GM12878 (cell line): Measurements from ENCODE around the gene ZBTB7B. TPM values are rescaled to one million over a fixed set of nuclear protein-coding genes. Genes with fewer than 3 reads are reported as not detected.

Source experiments
- ATF7 ChIP-seq: fragments of 450-650 bp; IDR thresholded peaks from 2 replicates; pipeline ENCODE4 v1.6.1; 2016; ENCODE audit warnings: low read depth, mild to moderate bottlenecking
- BACH1 ChIP-seq: fragments of 450-650 bp; IDR thresholded peaks from 2 replicates; pipeline ENCODE4 v1.6.1; 2017; ENCODE audit warnings: mild to moderate bottlenecking, borderline replicate concordance
- BCL11A ChIP-seq: IDR thresholded peaks from 2 replicates; pipeline ENCODE4 v1.6.1; 2011; ENCODE audit warnings: low read depth, low read length
- CEBPB ChIP-seq, 2 experiments: fragments of 150-350 bp in 1 of 2; IDR thresholded peaks; 2 replicates each; pipeline ENCODE4 v1.6.1; 2012 to 2014; ENCODE audit warnings: low read depth in 2 of 2, low read length in 2 of 2, borderline replicate concordance in 1 of 2, inconsistent platforms in 1 of 2
- ESRRA ChIP-seq: IDR thresholded peaks from 2 replicates; pipeline ENCODE4 v1.6.1; 2012; ENCODE audit warnings: mild to moderate bottlenecking, low read length, improper control_type of control experiment
- ETV6 ChIP-seq, 2 experiments: fragments of 450-650 bp in 1 of 2; IDR thresholded peaks in 1 of 2; conservative IDR thresholded peaks in 1 of 2; 2 replicates each; pipeline ENCODE4 v1.6.1; 2014; ENCODE audit warnings: antibody characterized with exemption in 1 of 2, borderline replicate concordance in 1 of 2, low read depth in 1 of 2, mild to moderate bottlenecking in 1 of 2, moderate library complexity in 1 of 2
- NR2C1 ChIP-seq: fragments of 450-650 bp; IDR thresholded peaks from 2 replicates; pipeline ENCODE4 v1.6.1; 2017; ENCODE audit warnings: antibody characterized with exemption, mild to moderate bottlenecking, moderate library complexity
- NR2C2 ChIP-seq: IDR thresholded peaks from 2 replicates; pipeline ENCODE4 v1.6.1; 2011; ENCODE audit warnings: borderline replicate concordance, low read depth; ENCODE audit not compliant: control insufficient read depth, insufficient read length
- PKNOX1 ChIP-seq: fragments of 450-650 bp; IDR thresholded peaks from 2 replicates; pipeline ENCODE4 v1.6.1; 2016; ENCODE audit warnings: mild to moderate bottlenecking
- PML ChIP-seq: IDR thresholded peaks from 2 replicates; pipeline ENCODE4 v1.6.1; 2012; ENCODE audit warnings: low read length, inconsistent platforms
- POLR2AphosphoS5 ChIP-seq: IDR thresholded peaks from 2 replicates; pipeline ENCODE4 v1.6.1; 2011; ENCODE audit warnings: mild to moderate bottlenecking, low read length, inconsistent platforms
- POU2F2 ChIP-seq: IDR thresholded peaks from 3 replicates; pipeline ENCODE4 v1.6.1; 2011; ENCODE audit warnings: low read depth, mild to moderate bottlenecking, low read length, borderline replicate concordance
- SMC3 ChIP-seq: IDR thresholded peaks from 2 replicates; pipeline ENCODE4 v1.6.1; 2011; ENCODE audit warnings: low read length, improper control_type of control experiment, borderline replicate concordance
- SPI1 ChIP-seq: IDR thresholded peaks from 2 replicates; pipeline ENCODE4 v1.6.1; 2011; ENCODE audit warnings: low read depth, mild to moderate bottlenecking, low read length, moderate library complexity, borderline replicate concordance; ENCODE audit not compliant: insufficient read depth
- SUPT20H ChIP-seq: IDR thresholded peaks from 2 replicates; pipeline ENCODE4 v1.6.1; 2011; ENCODE audit warnings: low read depth, mild to moderate bottlenecking, low read length, moderate library complexity, borderline replicate concordance; ENCODE audit not compliant: control insufficient read depth
- TAF1 ChIP-seq: IDR thresholded peaks from 2 replicates; pipeline ENCODE4 v1.6.1; 2011; ENCODE audit warnings: mild to moderate bottlenecking, low read depth, low read length, borderline replicate concordance
- TBL1XR1 ChIP-seq: IDR thresholded peaks from 2 replicates; pipeline ENCODE4 v1.6.1; 2012; ENCODE audit warnings: low read depth, low read length, improper control_type of control experiment
- TCF7 ChIP-seq: IDR thresholded peaks from 2 replicates; pipeline ENCODE4 v1.6.1; 2014; ENCODE audit warnings: antibody characterized with exemption, borderline replicate concordance
- WRNIP1 ChIP-seq: IDR thresholded peaks from 2 replicates; pipeline ENCODE4 v1.6.1; 2011; ENCODE audit warnings: low read depth, low read length, improper control_type of control experiment, borderline replicate concordance
- YBX1 ChIP-seq: fragments of 450-650 bp; IDR thresholded peaks from 2 replicates; pipeline ENCODE4 v1.6.1; 2016; ENCODE audit warnings: antibody characterized with exemption
- ZSCAN29 ChIP-seq: fragments of 450-650 bp; IDR thresholded peaks from 2 replicates; pipeline ENCODE4 v1.6.1; 2017; ENCODE audit warnings: mild to moderate bottlenecking, moderate library complexity
- polyA plus RNA-seq, 11 experiments: library from polyadenylated mRNA; depleted of rRNA in 4 of 11; unstranded in 6 of 11; stranded (reverse) in 5 of 11; fragments of >200 nt; fragmentation: Nextera tagmentation in 4 of 11; fragmentation: Illumina TruSeq in 1 of 11; extraction: Ambion mirVana in 4 of 11; extraction: Trizol in 1 of 11; gene quantifications; 1 replicate in 1 of 11; 2 replicates in 10 of 11; pipeline versions ENCODE4 v1.2.1 to v1.2.3, GENCODE V29; 2011 to 2016; ENCODE audit warnings: inconsistent platforms in 2 of 11, missing spikeins in 2 of 11, low read depth in 1 of 11
- total RNA-seq, 4 experiments: library from RNA; depleted of rRNA in 3 of 4; stranded (reverse); fragments of >200 nt in 3 of 4; fragmentation: Illumina TruSeq in 1 of 4; extraction: Trizol in 1 of 4; gene quantifications; 2 replicates each; pipeline versions ENCODE4 v1.2.1 to v1.2.3, GENCODE V29; 2013 to 2021
- TF ChIP-seq, protein P1 (sequence below): fragments of 450-650 bp; IDR thresholded peaks from 2 replicates; pipeline ENCODE4 v1.6.1; 2018; ENCODE audit warnings: borderline replicate concordance, mild to moderate bottlenecking; ENCODE audit not compliant: partially characterized antibody
- TF ChIP-seq, protein P2 (sequence below): fragments of 450-650 bp; IDR thresholded peaks from 2 replicates; pipeline ENCODE4 v1.6.1; 2017; ENCODE audit warnings: borderline replicate concordance

Gene ZBTB7B
- total and polyA plus RNA-seq, 10 of the 15 experiments (the other 5 are each of a cell fraction or from before 2014, with no cell fraction given) = 0.11 to 44.9 (median 11.3) TPM

DNA sequence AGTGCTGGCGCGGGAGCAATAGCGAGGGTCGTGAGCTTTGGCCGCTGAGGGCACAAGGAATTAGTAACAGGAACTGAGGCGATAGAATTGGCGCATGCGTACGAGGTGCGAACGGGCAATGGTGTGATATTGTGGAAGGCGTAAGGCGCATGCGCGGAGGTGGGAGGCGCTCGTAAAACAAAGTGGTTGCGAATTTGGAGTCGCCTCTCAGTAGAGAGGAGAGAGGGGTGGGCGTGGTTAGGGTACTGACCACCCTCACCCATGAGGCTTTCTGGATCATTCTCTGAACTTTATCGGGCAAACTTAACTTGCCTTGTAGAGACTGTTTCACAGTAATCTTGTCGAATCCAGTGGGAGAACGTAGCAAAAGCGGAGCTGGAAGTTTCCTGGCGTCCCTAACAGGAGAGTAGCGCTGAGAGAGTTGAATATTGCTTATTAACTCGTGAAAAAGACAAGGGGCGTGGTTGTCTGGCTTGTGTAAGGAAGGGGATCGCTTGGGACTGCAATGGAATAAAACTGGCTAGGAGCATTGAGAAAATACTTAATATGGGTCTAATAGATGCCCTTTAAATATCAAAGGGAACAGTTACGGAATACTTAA, 27.7 kb upstream of the ZBTB7B start (continued):
- TF ChIP-seq SPI1 = peak; percentile 59; the same call in 1 of the 2 replicates
- peak; percentile 24; the same call in 1 of the 2 replicates for TF ChIP-seq PML
- no peak for TF ChIP-seq BCL11A
- no peak; the same call in 1 of the 2 replicates for TF ChIP-seq TAF1
- no peak for TF ChIP-seq ETV6 (conservative IDR thresholded peaks at IDR 0.05 in 1 of 2, IDR thresholded peaks at IDR 0.05 in 1 of 2; ENCODE audit: borderline replicate concordance in 1 of 2, low read depth in 1 of 2)
- TF ChIP-seq SMC3 = no peak
- no peak for TF ChIP-seq PKNOX1
- no peak for TF ChIP-seq TBL1XR1
- TF ChIP-seq, protein P1, sequence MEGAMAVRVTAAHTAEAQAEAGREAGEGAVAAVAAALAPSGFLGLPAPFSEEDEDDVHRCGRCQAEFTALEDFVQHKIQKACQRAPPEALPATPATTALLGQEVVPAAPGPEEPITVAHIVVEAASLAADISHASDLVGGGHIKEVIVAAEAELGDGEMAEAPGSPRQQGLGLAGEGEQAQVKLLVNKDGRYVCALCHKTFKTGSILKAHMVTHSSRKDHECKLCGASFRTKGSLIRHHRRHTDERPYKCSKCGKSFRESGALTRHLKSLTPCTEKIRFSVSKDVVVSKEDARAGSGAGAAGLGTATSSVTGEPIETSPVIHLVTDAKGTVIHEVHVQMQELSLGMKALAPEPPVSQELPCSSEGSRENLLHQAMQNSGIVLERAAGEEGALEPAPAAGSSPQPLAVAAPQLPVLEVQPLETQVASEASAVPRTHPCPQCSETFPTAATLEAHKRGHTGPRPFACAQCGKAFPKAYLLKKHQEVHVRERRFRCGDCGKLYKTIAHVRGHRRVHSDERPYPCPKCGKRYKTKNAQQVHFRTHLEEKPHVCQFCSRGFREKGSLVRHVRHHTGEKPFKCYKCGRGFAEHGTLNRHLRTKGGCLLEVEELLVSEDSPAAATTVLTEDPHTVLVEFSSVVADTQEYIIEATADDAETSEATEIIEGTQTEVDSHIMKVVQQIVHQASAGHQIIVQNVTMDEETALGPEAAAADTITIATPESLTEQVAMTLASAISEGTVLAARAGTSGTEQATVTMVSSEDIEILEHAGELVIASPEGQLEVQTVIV = no peak
- TF ChIP-seq YBX1 = no peak
- TF ChIP-seq ESRRA = no peak
- no peak for TF ChIP-seq WRNIP1
- TF ChIP-seq ZSCAN29 = no peak
- TF ChIP-seq POU2F2 = no peak
- TF ChIP-seq NR2C2 = no peak
- peak; percentile 60; the same call in 1 of the 2 replicates for TF ChIP-seq POLR2AphosphoS5
- 0 out of 2 replicates have a peak, but pooled peaks have one; percentile 54 for TF ChIP-seq BACH1
- TF ChIP-seq, protein P2, sequence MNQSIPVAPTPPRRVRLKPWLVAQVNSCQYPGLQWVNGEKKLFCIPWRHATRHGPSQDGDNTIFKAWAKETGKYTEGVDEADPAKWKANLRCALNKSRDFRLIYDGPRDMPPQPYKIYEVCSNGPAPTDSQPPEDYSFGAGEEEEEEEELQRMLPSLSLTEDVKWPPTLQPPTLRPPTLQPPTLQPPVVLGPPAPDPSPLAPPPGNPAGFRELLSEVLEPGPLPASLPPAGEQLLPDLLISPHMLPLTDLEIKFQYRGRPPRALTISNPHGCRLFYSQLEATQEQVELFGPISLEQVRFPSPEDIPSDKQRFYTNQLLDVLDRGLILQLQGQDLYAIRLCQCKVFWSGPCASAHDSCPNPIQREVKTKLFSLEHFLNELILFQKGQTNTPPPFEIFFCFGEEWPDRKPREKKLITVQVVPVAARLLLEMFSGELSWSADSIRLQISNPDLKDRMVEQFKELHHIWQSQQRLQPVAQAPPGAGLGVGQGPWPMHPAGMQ = no peak
- no peak for TF ChIP-seq SUPT20H
- no peak for TF ChIP-seq CEBPB (IDR thresholded peaks at IDR 0.05; ENCODE audit: borderline replicate concordance in 1 of 2, low read depth in 2 of 2, low read length in 2 of 2)
- TF ChIP-seq TCF7 = no peak
- no peak; the same call in 1 of the 2 replicates for TF ChIP-seq ATF7
- TF ChIP-seq NR2C1 = no peak
